ENCODE measurements around the gene SNCA. TPM values are rescaled to one million over a fixed set of nuclear protein-coding genes. Genes with fewer than 3 reads are reported as not detected.

SNCA gene
- total RNA-seq, 1 donor from 2014 or later: 49.7 TPM

- Mint-ChIP-seq H3K9me3 (ENCODE audit: unreplicated experiment) (no peaks in the 10 kb centered on the region), H3K4me3 (ENCODE audit: unreplicated experiment) (no peak overlapping the region), H3K36me3 (ENCODE audit: low read depth, unreplicated experiment) (peaks cover 5% of the 10 kb centered on the region), H3K4me1 (ENCODE audit: unreplicated experiment) (peaks cover 6% of the 10 kb centered on the region), H3K27me3 (ENCODE audit: unreplicated experiment) (no peaks in the 10 kb centered on the region), H3K27ac (ENCODE audit: unreplicated experiment) (no peak overlapping the region)
- DNase-seq (ENCODE audit: low spot score): no peak
- TF ChIP-seq, protein P1, sequence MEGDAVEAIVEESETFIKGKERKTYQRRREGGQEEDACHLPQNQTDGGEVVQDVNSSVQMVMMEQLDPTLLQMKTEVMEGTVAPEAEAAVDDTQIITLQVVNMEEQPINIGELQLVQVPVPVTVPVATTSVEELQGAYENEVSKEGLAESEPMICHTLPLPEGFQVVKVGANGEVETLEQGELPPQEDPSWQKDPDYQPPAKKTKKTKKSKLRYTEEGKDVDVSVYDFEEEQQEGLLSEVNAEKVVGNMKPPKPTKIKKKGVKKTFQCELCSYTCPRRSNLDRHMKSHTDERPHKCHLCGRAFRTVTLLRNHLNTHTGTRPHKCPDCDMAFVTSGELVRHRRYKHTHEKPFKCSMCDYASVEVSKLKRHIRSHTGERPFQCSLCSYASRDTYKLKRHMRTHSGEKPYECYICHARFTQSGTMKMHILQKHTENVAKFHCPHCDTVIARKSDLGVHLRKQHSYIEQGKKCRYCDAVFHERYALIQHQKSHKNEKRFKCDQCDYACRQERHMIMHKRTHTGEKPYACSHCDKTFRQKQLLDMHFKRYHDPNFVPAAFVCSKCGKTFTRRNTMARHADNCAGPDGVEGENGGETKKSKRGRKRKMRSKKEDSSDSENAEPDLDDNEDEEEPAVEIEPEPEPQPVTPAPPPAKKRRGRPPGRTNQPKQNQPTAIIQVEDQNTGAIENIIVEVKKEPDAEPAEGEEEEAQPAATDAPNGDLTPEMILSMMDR (IDR thresholded peaks at IDR 0.05; ENCODE audit: unreplicated experiment): no peak
Observed at GRCh38 chr4:89800527-89801103, 36.3 kb downstream of the SNCA start.

GRCh38 chr4:89800012-89800516, 36.9 kb downstream of the SNCA start:
- Mint-ChIP-seq H3K36me3 (ENCODE audit: low read depth, unreplicated experiment) (peaks cover 6% of the 10 kb centered on the region), H3K4me3 (ENCODE audit: unreplicated experiment) (no peak overlapping the region), H3K27me3 (ENCODE audit: unreplicated experiment) (no peaks in the 10 kb centered on the region), H3K4me1 (ENCODE audit: unreplicated experiment) (peaks cover 7% of the 10 kb centered on the region), H3K9me3 (ENCODE audit: unreplicated experiment) (no peaks in the 10 kb centered on the region), H3K27ac (ENCODE audit: unreplicated experiment) (no peak overlapping the region)
- no peak for DNase-seq (ENCODE audit: low spot score)
- TF ChIP-seq, protein P1 (IDR thresholded peaks at IDR 0.05; ENCODE audit: unreplicated experiment): no peak

GRCh38 chr4:89799071-89799470, 37.9 kb downstream of the SNCA start:
- TF ChIP-seq, protein P1 (IDR thresholded peaks at IDR 0.05; ENCODE audit: unreplicated experiment): no peak
- DNase-seq (ENCODE audit: low spot score): no peak
- no peaks in the 10 kb centered on the region for H3K9me3 Mint-ChIP-seq (ENCODE audit: unreplicated experiment)

GRCh38 chr4:89797117-89797516, 39.8 kb downstream of the SNCA start:
- TF ChIP-seq, protein P1 (IDR thresholded peaks at IDR 0.05; ENCODE audit: unreplicated experiment): no peak
- no peaks in the 10 kb centered on the region for H3K9me3 Mint-ChIP-seq (ENCODE audit: unreplicated experiment)
- H3K36me3 Mint-ChIP-seq (ENCODE audit: low read depth, unreplicated experiment): peaks cover 5% of the 10 kb centered on the region
- no peak for DNase-seq (ENCODE audit: low spot score)
- peaks cover 7% of the 10 kb centered on the region for H3K4me1 Mint-ChIP-seq (ENCODE audit: unreplicated experiment)
- H3K27me3 Mint-ChIP-seq (ENCODE audit: unreplicated experiment): no peaks in the 10 kb centered on the region
- H3K27ac Mint-ChIP-seq (ENCODE audit: unreplicated experiment): no peak overlapping the region
- H3K4me3 Mint-ChIP-seq (ENCODE audit: unreplicated experiment): no peak overlapping the region

More at GRCh38 chr4:89799071-89799470, 37.9 kb downstream of the SNCA start:
- Mint-ChIP-seq H3K27ac (ENCODE audit: unreplicated experiment) (no peak overlapping the region), H3K4me1 (ENCODE audit: unreplicated experiment) (peaks cover 7% of the 10 kb centered on the region), H3K4me3 (ENCODE audit: unreplicated experiment) (no peak overlapping the region), H3K36me3 (ENCODE audit: low read depth, unreplicated experiment) (peaks cover 6% of the 10 kb centered on the region), H3K27me3 (ENCODE audit: unreplicated experiment) (no peaks in the 10 kb centered on the region)

- DNase-seq (ENCODE audit: low spot score): no peak
- no peaks in the 10 kb centered on the region for H3K4me1 Mint-ChIP-seq (ENCODE audit: unreplicated experiment)
- TF ChIP-seq, protein P1 (IDR thresholded peaks at IDR 0.05; ENCODE audit: unreplicated experiment): no peak
- peaks cover 5% of the 10 kb centered on the region for H3K36me3 Mint-ChIP-seq (ENCODE audit: low read depth, unreplicated experiment)
- H3K4me3 Mint-ChIP-seq (ENCODE audit: unreplicated experiment): no peak overlapping the region
- no peaks in the 10 kb centered on the region for H3K9me3 Mint-ChIP-seq (ENCODE audit: unreplicated experiment)
- H3K27me3 Mint-ChIP-seq (ENCODE audit: unreplicated experiment): peaks cover 1% of the 10 kb centered on the region
- H3K27ac Mint-ChIP-seq (ENCODE audit: unreplicated experiment): no peak overlapping the region
Observed at GRCh38 chr4:89788206-89789072, 48.5 kb downstream of the SNCA start.
